ENCODE measurements around the gene MAGI1.

MAGI1 gene

DNA sequence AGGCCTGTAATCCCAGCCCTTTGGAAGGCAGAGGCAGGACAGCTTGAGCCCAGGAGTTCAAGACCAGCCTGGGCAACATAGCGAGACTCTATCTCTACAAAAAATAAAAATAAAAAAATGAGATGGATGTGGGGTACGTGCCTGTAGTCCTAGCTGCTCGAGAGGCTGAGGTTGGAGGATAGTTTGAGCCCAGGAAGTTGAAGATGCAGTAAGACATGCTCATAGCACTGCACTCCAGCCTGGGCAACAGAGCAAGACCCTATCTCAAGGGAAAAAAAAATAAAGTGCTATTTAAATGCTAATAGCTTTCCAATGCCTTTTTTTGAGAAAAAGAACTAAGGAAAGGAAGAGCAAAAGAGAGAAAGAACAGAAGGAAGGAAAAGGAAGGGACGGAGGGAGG, 94.5 kb downstream of the MAGI1 start:
- Mint-ChIP-seq H3K27ac (no peak overlapping the region), H3K4me1 (no peaks in the 10 kb centered on the region), H3K36me3 (ENCODE audit: low read depth) (no peaks in the 10 kb centered on the region), H3K4me3 (no peak overlapping the region), H3K27me3 (no peaks in the 10 kb centered on the region), H3K9me3 (no peaks in the 10 kb centered on the region)
- ATAC-seq (no peak), DNase-seq (no peak)

DNA sequence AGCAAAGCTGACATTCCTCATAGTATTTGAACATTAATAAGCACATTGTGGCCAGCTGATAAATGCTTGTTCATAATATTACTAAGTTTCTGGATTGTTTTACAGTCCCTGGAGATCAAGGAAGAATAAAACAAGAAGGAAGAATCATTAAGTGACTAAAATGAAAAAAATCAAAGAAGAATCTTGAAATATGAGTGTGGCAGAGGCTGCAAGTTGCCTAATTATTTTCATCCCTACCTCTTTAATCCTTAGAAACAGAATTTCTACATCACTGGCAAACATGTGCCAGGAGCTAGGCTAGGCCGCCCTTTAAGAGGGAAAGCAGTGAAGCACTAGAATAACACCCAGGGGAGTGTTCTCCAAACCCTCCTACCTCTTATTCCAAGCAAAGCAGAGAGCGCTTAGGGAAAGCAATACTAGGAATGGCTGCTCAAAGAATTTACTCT, 98.9 kb downstream of the MAGI1 start:
- DNase-seq (no peak), ATAC-seq (no peak)
- H3K36me3 Mint-ChIP-seq (ENCODE audit: low read depth), result no peaks in the 10 kb centered on the region
- H3K27me3 Mint-ChIP-seq, result peaks cover 5% of the 10 kb centered on the region
- H3K27ac Mint-ChIP-seq, result no peak overlapping the region
- no peak overlapping the region for H3K4me3 Mint-ChIP-seq
- no peaks in the 10 kb centered on the region for H3K4me1 Mint-ChIP-seq
- H3K9me3 Mint-ChIP-seq, result peaks cover 3% of the 10 kb centered on the region

DNA sequence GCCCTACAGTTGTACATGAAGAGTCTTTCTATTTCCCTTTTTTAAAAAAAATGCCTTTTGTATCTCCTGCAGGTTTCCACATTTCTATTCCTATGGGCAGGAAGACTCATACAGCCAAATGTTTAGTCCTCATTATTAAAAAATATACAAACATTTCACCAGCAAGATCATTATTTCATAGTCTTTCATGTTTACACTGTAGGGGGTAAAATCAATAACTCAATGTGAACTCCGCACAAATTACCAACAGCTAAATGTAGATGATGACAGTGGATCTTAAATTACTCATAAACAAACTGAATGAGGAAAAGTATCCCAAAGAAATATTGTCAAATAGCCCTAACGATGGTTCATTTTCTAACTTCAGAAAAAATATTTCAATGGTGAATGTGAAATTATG, 99.5 kb downstream of the MAGI1 start:
- no peak for ATAC-seq
- no peak overlapping the region for H3K4me3 Mint-ChIP-seq
- H3K27me3 Mint-ChIP-seq, result peaks cover 5% of the 10 kb centered on the region
- no peaks in the 10 kb centered on the region for H3K36me3 Mint-ChIP-seq (ENCODE audit: low read depth)
- H3K4me1 Mint-ChIP-seq, result no peaks in the 10 kb centered on the region
- peaks cover 4% of the 10 kb centered on the region for H3K9me3 Mint-ChIP-seq
- H3K27ac Mint-ChIP-seq, result no peak overlapping the region
- DNase-seq, result no peak

DNA sequence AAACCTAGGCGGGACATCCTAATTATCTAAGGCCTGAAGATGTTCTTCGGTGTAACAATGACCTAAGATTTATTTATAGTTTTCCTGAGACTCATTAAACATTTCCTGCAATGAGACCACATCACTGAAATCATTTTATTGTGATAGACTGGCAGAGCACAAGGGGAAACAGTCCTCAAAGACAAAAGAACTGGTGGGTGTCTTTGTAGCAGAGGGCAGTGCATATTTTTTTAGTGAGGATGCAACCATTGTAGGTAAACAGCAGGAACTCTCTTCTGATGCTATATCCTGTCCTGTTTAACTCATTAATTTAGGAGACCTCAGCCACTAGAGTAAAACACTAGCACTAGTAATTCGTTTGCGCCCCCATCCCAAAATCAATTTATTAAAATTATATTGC, 100.0 kb downstream of the MAGI1 start:
- H3K36me3 Mint-ChIP-seq (ENCODE audit: low read depth), result no peaks in the 10 kb centered on the region
- no peak overlapping the region for H3K4me3 Mint-ChIP-seq
- no peak for DNase-seq
- H3K9me3 Mint-ChIP-seq, result peaks cover 4% of the 10 kb centered on the region
- no peak for ATAC-seq
- no peaks in the 10 kb centered on the region for H3K4me1 Mint-ChIP-seq
- H3K27ac Mint-ChIP-seq, result no peak overlapping the region
- peaks cover 5% of the 10 kb centered on the region for H3K27me3 Mint-ChIP-seq

DNA sequence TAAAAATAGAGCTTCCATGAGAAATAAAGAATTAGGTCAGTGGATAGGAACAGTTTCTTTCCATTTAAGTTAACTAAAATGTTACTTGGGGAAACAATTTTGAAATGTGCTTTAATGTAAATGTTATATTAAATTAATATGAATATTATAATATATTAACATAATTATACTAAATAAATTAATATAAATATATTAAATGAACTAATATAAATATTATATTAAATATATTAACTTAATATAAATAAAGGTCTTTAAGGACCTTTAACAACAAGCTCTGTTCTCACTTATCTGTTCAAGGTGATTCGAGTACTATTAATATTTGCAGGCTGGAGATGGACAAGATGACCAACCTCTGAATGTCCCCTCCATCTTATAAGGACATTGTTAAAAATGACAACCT, 100.6 kb downstream of the MAGI1 start:
- no peaks in the 10 kb centered on the region for H3K36me3 Mint-ChIP-seq (ENCODE audit: low read depth)
- no peaks in the 10 kb centered on the region for H3K4me1 Mint-ChIP-seq
- H3K4me3 Mint-ChIP-seq, result no peak overlapping the region
- no peak for DNase-seq
- ATAC-seq, result no peak
- no peak overlapping the region for H3K27ac Mint-ChIP-seq
- peaks cover 5% of the 10 kb centered on the region for H3K27me3 Mint-ChIP-seq
- H3K9me3 Mint-ChIP-seq, result peaks cover 7% of the 10 kb centered on the region

DNA sequence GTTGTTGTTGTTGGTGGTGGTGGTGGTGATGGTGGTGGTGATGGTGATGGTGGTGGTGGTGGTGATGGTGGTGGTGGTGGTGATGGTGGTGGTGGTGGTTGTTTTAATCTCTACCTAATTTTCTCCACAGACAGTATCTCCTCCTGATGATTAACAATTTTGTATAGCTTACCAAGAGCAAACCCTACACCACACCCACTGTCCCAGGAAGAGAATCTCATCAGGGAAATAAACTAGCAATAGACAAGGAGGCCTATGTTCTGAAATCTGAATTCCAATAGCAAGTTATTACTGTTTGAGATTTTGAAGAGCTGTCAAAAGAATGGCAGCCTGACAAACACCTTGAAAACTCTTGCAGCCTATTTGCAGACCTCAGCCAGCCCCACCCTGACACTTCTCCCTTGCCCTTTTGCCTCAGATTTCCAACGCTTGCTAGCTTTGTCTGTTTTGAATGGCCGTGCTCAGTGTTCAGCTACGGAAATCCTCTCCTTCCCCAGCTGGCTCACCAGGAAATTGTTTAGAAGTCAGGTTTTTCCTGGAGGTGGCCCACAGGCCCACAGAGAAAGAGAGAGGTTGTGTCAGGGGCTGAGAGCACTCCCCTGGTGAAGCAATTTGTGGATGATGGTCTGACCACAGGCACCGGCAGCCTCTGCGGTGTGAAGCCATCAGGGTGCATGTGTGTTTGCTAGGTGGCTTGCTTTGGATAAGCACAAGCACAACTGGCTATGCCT, 101.6 kb downstream of the MAGI1 start:
- Mint-ChIP-seq H3K36me3 (ENCODE audit: low read depth) (no peaks in the 10 kb centered on the region), H3K4me3 (no peak overlapping the region), H3K9me3 (peaks cover 13% of the 10 kb centered on the region), H3K4me1 (no peaks in the 10 kb centered on the region), H3K27me3 (peaks cover 5% of the 10 kb centered on the region), H3K27ac (no peak overlapping the region)
- no peak for ATAC-seq
- no peak for DNase-seq

DNA sequence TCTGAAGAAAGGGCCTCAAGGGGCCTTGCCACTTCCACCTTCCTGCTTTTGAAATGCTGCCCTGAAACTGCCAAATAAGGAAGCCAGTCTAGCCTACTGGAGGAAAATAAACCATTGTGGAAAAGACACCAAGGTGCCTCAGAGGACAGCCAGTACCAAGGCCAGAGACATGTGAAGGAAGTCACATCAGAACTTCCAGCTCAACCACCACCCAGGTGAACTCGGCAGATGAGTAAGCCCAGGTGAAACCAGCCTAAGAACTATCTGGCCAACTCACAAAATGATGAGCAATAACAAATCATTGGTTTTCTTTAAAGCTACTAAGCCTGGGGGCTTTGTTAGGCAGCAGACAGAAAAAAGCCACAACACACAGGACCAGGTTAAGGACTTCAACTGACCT, 103.0 kb downstream of the MAGI1 start:
- no peak overlapping the region for H3K4me3 Mint-ChIP-seq
- no peak for DNase-seq
- H3K36me3 Mint-ChIP-seq (ENCODE audit: low read depth), result no peaks in the 10 kb centered on the region
- peaks cover 5% of the 10 kb centered on the region for H3K27me3 Mint-ChIP-seq
- H3K4me1 Mint-ChIP-seq, result no peaks in the 10 kb centered on the region
- H3K27ac Mint-ChIP-seq, result no peak overlapping the region
- peaks cover 19% of the 10 kb centered on the region for H3K9me3 Mint-ChIP-seq
- ATAC-seq, result no peak

DNA sequence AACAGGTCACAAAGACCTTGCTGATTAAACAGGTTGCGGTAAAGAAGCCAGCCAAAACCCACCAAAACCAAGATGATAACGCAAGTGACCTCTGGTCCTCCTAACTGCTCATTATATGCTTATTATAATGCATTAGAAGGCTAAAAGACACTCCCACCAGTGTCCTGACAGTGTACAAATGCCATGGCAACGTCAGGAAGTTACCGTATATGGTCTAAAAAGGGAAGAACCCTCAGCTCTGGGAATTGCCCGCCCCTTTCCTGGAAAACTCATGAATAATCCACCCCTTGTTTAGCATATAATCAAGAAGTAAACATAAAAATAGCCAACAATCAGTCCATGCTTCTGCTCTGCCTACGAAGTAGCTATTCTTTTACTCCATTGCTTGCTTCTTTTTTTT, 108.1 kb downstream of the MAGI1 start:
- Mint-ChIP-seq H3K27ac (no peak overlapping the region), H3K36me3 (ENCODE audit: low read depth) (no peaks in the 10 kb centered on the region), H3K27me3 (peaks cover 2% of the 10 kb centered on the region), H3K9me3 (peaks cover 19% of the 10 kb centered on the region), H3K4me1 (no peaks in the 10 kb centered on the region), H3K4me3 (no peak overlapping the region)
- no peak for DNase-seq
- no peak for ATAC-seq

DNA sequence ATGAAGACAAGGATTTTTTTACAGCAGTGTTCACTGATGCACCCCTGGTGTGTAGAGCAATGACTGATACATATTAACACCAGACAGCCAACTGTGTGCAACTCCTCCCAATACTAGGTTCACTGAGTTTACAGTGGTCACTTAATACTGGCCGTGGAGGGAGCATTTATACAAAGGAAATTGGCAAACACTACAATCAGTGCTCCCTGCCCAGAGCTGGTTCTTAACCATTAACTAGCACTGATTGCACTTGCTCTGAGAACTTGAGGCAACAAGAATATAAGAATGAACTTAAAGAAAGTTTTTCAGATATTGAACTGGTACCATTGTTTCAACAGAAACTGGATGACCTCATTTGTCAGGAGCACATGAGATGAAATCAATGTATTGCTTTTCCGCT, 110.6 kb downstream of the MAGI1 start:
- no peak for ATAC-seq

DNA sequence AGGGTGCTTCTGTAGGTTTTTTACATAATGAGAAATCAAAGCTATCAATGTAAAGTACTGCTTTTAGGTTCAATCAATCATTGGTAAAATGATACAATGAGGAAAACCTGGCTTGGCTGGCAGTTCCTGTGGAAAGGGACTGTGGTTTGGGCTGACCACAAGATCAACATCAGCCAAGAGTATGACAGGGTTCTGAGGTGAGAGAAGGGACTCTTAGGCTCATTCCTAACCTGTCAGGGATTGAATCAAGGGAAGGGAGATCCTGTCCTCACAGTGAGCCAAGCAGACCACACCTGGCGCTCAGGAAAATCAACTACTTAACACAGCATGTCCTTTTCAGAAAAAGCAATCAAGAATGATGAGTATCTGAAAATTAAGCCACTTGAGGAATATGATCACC, 111.1 kb downstream of the MAGI1 start:
- no peak overlapping the region for H3K4me3 Mint-ChIP-seq
- H3K27ac Mint-ChIP-seq, result no peak overlapping the region
- no peak for DNase-seq
- H3K27me3 Mint-ChIP-seq, result peaks cover 2% of the 10 kb centered on the region
- no peaks in the 10 kb centered on the region for H3K4me1 Mint-ChIP-seq
- no peak for ATAC-seq
- H3K9me3 Mint-ChIP-seq, result peaks cover 7% of the 10 kb centered on the region
- H3K36me3 Mint-ChIP-seq (ENCODE audit: low read depth), result no peaks in the 10 kb centered on the region

More for the DNA sequence above, 110.6 kb downstream of the MAGI1 start:
- no peaks in the 10 kb centered on the region for H3K36me3 Mint-ChIP-seq (ENCODE audit: low read depth)
- H3K4me1 Mint-ChIP-seq, result no peaks in the 10 kb centered on the region
- no peak for DNase-seq
- peaks cover 11% of the 10 kb centered on the region for H3K9me3 Mint-ChIP-seq
- no peak overlapping the region for H3K27ac Mint-ChIP-seq
- H3K27me3 Mint-ChIP-seq, result peaks cover 2% of the 10 kb centered on the region
- H3K4me3 Mint-ChIP-seq, result no peak overlapping the region

DNA sequence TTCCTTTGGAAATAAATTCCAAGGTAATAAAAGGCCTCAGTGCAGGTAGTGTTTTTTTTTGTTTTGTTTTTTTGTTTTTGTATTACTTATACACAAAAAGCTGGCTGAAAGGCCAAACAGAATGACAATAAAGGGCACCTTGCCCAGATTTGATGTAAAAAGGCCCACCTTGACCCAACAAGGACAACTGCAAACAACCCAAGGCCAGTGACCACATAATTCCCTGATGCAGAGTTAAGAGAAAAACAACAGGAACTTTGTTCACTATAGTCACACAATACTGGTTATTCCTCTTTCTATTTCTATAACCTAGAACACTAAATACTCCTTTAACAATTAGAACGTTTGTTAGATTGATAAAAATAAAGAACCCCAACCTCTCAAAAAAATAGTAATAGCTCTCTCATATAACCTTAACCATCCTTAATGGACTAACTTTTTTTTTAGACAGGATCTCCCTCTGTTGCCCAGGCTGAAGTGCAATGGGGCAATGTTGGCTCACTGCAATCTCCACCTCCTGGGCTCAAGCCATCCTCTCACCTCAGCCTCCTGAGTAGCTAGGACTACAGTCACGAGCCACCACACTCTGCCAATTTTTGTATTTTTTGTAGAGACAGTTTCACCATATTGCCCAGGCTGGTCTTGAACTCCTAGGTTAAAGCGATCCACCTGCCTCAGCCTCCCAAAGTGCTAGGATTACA, 113.3 kb downstream of the MAGI1 start:
- Mint-ChIP-seq H3K4me1 (no peaks in the 10 kb centered on the region), H3K36me3 (ENCODE audit: low read depth) (no peaks in the 10 kb centered on the region), H3K4me3 (no peak overlapping the region), H3K9me3 (no peaks in the 10 kb centered on the region), H3K27ac (no peak overlapping the region), H3K27me3 (peaks cover 2% of the 10 kb centered on the region)
- DNase-seq, result no peak
- ATAC-seq, result no peak

DNA sequence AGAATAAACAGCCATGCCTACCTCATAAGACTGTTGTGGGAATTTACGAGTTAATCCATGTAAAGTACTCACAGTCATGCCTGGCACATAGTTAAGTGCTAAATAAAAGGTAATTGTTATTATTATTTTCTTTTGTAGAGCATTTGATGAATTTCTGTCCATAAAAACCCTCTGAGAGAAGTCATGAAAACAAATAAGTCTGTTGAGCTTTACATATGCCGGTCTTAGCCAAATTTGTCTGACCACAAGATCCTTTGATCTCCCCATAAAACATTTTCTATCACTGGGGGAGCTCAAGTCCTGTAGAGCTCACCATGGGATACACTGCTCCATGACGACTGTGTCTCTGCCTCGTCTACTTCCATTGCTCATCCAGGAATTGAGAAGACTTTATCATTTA, 114.0 kb downstream of the MAGI1 start:
- Mint-ChIP-seq H3K27ac (no peak overlapping the region), H3K4me1 (no peaks in the 10 kb centered on the region), H3K9me3 (no peaks in the 10 kb centered on the region), H3K4me3 (no peak overlapping the region), H3K36me3 (ENCODE audit: low read depth) (no peaks in the 10 kb centered on the region), H3K27me3 (peaks cover 2% of the 10 kb centered on the region)
- ATAC-seq (no peak), DNase-seq (no peak)

DNA sequence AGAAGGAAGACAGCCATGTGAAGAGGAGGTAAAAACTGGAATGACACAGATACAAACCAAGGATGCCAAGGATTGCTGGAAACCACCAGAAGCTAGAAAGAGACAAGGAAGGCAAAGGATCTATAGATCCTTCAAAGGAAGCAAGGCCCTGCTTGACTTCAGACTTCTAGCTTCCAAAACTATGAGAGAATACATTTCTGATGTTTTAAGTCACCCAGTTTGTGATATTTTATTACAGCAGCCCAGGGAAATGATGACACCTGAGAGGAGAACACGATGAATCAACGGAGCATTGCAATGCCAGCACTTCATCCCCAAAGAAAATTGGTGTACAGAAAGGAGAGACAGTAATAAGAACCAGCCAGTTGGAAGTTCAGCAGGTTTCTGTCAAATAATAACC, 116.3 kb downstream of the MAGI1 start:
- H3K4me3 Mint-ChIP-seq, result no peak overlapping the region
- DNase-seq (no peak), ATAC-seq (no peak)
- no peaks in the 10 kb centered on the region for H3K4me1 Mint-ChIP-seq
- peaks cover 4% of the 10 kb centered on the region for H3K9me3 Mint-ChIP-seq
- no peak overlapping the region for H3K27ac Mint-ChIP-seq
- H3K36me3 Mint-ChIP-seq (ENCODE audit: low read depth), result no peaks in the 10 kb centered on the region
- no peaks in the 10 kb centered on the region for H3K27me3 Mint-ChIP-seq

DNA sequence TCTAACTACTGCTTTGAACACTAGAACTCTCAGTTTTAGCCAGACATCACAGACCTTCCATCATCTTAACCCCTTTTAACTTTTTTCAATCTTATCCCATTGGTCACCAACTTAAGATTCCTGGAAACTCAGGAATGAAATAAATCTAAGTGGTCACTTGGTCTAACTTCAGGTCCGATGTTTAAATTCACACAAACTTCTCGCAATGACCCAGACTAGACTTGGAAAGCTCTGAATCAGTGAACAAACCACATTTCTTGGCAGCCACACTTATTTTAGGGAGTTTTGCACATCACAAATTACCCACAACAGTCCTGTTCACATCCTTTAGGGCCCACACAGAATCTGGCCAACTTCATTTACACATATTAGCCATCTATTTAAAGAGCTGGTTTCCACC, 118.9 kb downstream of the MAGI1 start:
- DNase-seq (no peak), ATAC-seq (no peak)
- H3K27me3 Mint-ChIP-seq, result no peaks in the 10 kb centered on the region
- no peaks in the 10 kb centered on the region for H3K4me1 Mint-ChIP-seq
- H3K27ac Mint-ChIP-seq, result no peak overlapping the region
- H3K4me3 Mint-ChIP-seq, result no peak overlapping the region
- peaks cover 14% of the 10 kb centered on the region for H3K9me3 Mint-ChIP-seq
- H3K36me3 Mint-ChIP-seq (ENCODE audit: low read depth), result no peaks in the 10 kb centered on the region

DNA sequence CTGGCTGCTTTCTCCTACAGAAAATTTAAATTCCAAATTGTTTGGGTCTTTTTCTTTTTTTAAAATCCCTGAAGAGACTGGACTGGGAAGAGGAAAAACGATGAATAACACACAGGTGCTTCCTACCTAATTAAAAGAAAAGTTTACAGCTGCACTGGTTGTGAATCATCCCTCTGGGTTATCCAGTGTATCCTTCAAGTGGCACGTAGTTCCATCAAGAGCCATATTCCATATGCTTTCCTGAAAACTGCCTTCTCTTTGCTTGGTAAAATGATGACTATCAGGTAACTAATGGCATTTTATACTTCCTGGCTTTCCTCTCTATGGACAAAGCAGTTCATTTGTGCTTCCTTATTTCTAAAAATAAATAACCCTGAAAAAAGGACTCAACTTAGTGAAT, 123.2 kb downstream of the MAGI1 start:
- Mint-ChIP-seq H3K36me3 (ENCODE audit: low read depth) (no peaks in the 10 kb centered on the region), H3K4me1 (no peaks in the 10 kb centered on the region), H3K27me3 (no peaks in the 10 kb centered on the region), H3K27ac (no peak overlapping the region), H3K9me3 (peaks cover 14% of the 10 kb centered on the region), H3K4me3 (no peak overlapping the region)
- ATAC-seq (no peak), DNase-seq (no peak)

Measured in activated naive CD8-positive, alpha-beta T cell treated with anti-CD3 and anti-CD28 coated beads, Interleukin-2, amount 50 U/mL, for 24 hours (primary cell).